GM12865 (cell line): ENCODE data around the gene GRAMD1A.

Experiments used
- DNase-seq: peaks from one replicate; pipeline ENCODE4 v3.0.0; 2010; ENCODE audit warnings: low read depth
- H3K4me3 ChIP-seq: 2 replicates; pipeline ENCODE4 v1.5.1; 2011; ENCODE audit warnings: mild to moderate bottlenecking, low read depth, low read length, control low read depth
- CTCF ChIP-seq: IDR thresholded peaks from 2 replicates; pipeline ENCODE4 v1.5.1; 2011; ENCODE audit warnings: low read length, control low read depth, low read depth, inconsistent platforms; ENCODE audit not compliant: insufficient read depth; ENCODE audit errors: missing control alignments

GRAMD1A gene

GRCh38 chr19:34982275-34982674, 17.8 kb upstream of the GRAMD1A start:
- no peak overlapping the region for H3K4me3 ChIP-seq
- TF ChIP-seq CTCF: no peak
- no peak for DNase-seq

GRCh38 chr19:34983786-34984185, 16.3 kb upstream of the GRAMD1A start:
- DNase-seq: no peak
- no peak overlapping the region for H3K4me3 ChIP-seq
- no peak for TF ChIP-seq CTCF

GRCh38 chr19:34984287-34984686, 15.8 kb upstream of the GRAMD1A start:
- TF ChIP-seq CTCF: no peak
- no peak for DNase-seq
- H3K4me3 ChIP-seq: no peak overlapping the region

GRCh38 chr19:34985249-34986022, 14.7 kb upstream of the GRAMD1A start:
- DNase-seq: no peak
- no peak overlapping the region for H3K4me3 ChIP-seq
- no peak for TF ChIP-seq CTCF

GRCh38 chr19:34988119-34988518, 12.0 kb upstream of the GRAMD1A start:
- no peak for DNase-seq
- TF ChIP-seq CTCF: no peak

GRCh38 chr19:34989298-34989697, 10.8 kb upstream of the GRAMD1A start:
- DNase-seq: peak; percentile 29
- no peak overlapping the region for H3K4me3 ChIP-seq
- TF ChIP-seq CTCF: no peak

More at GRCh38 chr19:34988119-34988518, 12.0 kb upstream of the GRAMD1A start:
- H3K4me3 ChIP-seq: no peak overlapping the region
